ENCODE measurements around the gene CDC42BPA.

Gene CDC42BPA

DNA sequence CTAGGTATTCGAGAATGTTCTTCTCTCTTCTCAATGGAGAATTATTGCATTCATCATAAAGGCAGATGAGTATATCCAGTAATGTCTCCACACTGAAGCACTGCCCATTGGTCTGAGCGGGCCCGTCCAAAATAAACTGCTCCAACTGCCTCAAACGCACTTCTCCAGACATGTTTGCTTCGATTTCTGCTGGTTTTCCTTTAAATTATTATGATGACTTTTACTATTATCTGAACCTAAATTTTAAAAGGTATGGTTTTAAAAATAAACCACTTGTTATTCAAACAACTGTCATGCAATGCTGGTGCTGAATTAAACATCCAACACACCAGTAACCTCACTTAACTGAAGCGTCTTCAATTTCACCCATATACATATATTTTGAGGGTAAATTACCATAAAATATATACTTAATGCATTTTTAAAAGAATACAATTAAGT is 1.3 kb downstream of the CDC42BPA start:
- Histone ChIP-seq H3K4me3 (ENCODE audit: low read depth, low read length) (peak overlapping the region; percentile 91), H3K4me1 (ENCODE audit: control insufficient read depth, insufficient read depth, low read length) (peaks cover 20% of the 10 kb centered on the region), H3K36me3 (ENCODE audit: control insufficient read depth, insufficient read depth, low read length) (no peaks in the 10 kb centered on the region), H3K9ac (ENCODE audit: low read depth, low read length) (peak overlapping the region; percentile 87), H3K27me3 (ENCODE audit: control insufficient read depth, insufficient read depth, low read length) (no peaks in the 10 kb centered on the region), H3K27ac (ENCODE audit: low read depth, low read length) (peak overlapping the region; percentile 57), H3K9me3 (ENCODE audit: control insufficient read depth, insufficient read depth, low read length) (no peaks in the 10 kb centered on the region)

DNA sequence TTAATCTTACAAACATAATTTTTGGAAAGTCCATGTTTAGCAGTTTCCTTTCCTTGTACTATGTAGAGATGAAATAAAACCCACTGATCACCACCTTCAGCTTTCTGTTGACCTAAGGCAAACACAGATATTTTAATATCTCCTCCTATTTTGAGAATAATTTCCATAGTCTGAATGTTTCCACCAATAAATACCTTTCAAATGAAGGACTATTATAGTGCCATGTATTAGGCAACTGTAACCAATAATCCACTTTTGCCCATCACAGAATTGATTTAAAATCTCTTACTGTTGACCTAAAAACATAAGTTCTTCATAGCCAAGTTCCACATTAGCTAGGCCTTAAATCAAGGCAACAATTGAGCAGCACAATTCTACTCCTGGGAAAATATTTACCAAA is 1.8 kb downstream of the CDC42BPA start:
- H3K9me3 ChIP-seq (ENCODE audit: control insufficient read depth, insufficient read depth, low read length): no peaks in the 10 kb centered on the region
- peaks cover 24% of the 10 kb centered on the region for H3K4me1 ChIP-seq (ENCODE audit: control insufficient read depth, insufficient read depth, low read length)
- no peaks in the 10 kb centered on the region for H3K36me3 ChIP-seq (ENCODE audit: control insufficient read depth, insufficient read depth, low read length)
- peak overlapping the region; percentile 87; the same call in 1 of the 2 replicates for H3K9ac ChIP-seq (ENCODE audit: low read depth, low read length)
- peak overlapping the region; percentile 57 for H3K27ac ChIP-seq (ENCODE audit: low read depth, low read length)
- H3K4me3 ChIP-seq (ENCODE audit: low read depth, low read length): peak overlapping the region; percentile 91
- H3K27me3 ChIP-seq (ENCODE audit: control insufficient read depth, insufficient read depth, low read length): no peaks in the 10 kb centered on the region

DNA sequence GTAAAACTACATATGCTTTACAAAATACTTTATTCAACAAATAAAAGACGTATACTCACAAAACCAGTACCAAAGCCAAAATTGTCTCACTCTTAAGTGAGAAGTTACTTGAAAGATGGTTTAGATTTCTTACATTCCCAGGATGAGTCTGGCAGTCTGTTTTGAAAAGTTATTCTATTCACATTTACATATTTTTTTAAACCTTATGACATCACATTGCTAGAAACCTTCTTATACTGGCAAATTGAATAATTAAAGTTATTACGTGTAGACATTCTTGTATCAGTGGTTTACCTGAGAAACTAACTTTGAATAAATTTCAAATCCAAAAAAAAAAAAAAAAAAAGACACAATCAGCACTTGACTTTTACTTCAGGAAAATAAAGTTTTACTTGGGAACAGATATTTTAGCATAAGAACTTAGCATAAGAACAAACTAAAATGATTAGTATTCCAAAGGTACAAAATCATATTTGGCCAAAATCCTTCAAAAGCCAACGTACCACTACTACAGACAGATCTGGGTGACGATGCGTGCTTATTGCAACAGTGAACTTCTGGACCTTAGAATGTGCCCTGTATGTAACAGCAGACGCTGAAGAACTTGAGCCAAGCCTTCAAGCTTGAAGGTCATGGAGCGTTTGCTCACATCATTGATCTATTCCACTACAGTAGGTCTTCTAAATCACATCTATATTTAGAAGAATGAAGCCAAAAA is 2.5 kb downstream of the CDC42BPA start:
- H3K27ac ChIP-seq (ENCODE audit: low read depth, low read length): peak overlapping the region; percentile 15
- H3K4me3 ChIP-seq (ENCODE audit: low read depth, low read length): peak overlapping the region; percentile 91
- peaks cover 26% of the 10 kb centered on the region for H3K4me1 ChIP-seq (ENCODE audit: control insufficient read depth, insufficient read depth, low read length)
- H3K9me3 ChIP-seq (ENCODE audit: control insufficient read depth, insufficient read depth, low read length): no peaks in the 10 kb centered on the region
- H3K9ac ChIP-seq (ENCODE audit: low read depth, low read length): peak overlapping the region; percentile 46
- H3K36me3 ChIP-seq (ENCODE audit: control insufficient read depth, insufficient read depth, low read length): no peaks in the 10 kb centered on the region
- no peaks in the 10 kb centered on the region for H3K27me3 ChIP-seq (ENCODE audit: control insufficient read depth, insufficient read depth, low read length)

DNA sequence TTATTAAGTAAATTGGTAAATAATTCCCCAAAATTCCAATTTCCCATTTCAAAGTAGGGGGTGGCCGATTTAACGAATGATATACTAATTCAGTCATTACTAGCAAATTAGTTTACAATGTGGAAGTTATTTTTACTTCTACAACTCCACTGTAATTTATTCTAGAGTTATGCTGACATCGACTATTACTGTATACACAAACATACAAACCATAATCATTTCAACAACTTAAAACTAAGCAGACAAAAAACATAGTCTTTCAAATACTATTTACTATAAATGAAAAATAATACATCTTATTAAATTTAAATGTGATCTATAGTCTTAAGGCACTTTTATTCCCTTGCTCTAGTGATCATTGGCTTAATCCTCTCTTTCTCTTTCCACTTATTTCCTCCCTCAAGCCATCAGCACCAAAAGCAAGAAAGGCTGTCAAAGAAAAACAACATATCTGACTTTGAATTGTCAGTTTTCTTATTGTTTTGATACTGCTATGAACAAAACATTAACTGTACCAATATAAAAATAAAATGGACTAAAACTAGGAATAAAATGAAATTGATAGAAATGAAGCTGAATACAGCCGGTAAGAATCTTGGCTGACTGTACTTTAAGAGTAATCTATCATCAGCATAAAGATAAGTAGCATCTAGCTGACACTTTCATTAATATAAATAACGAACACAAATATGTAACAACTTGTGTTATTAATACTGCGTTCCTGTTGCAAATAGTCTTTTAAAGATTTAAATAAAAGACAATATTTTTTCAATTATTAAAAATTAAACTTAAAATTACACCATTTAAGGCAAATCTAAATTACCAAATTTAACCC is 4.1 kb downstream of the CDC42BPA start:
- H3K36me3 ChIP-seq (ENCODE audit: control insufficient read depth, insufficient read depth, low read length): no peaks in the 10 kb centered on the region
- no peaks in the 10 kb centered on the region for H3K9me3 ChIP-seq (ENCODE audit: control insufficient read depth, insufficient read depth, low read length)
- no peak overlapping the region for H3K27ac ChIP-seq (ENCODE audit: low read depth, low read length)
- no peaks in the 10 kb centered on the region for H3K27me3 ChIP-seq (ENCODE audit: control insufficient read depth, insufficient read depth, low read length)
- H3K4me1 ChIP-seq (ENCODE audit: control insufficient read depth, insufficient read depth, low read length): peaks cover 17% of the 10 kb centered on the region
- no peak overlapping the region for H3K9ac ChIP-seq (ENCODE audit: low read depth, low read length)
- peak overlapping the region; percentile 91 for H3K4me3 ChIP-seq (ENCODE audit: low read depth, low read length)

DNA sequence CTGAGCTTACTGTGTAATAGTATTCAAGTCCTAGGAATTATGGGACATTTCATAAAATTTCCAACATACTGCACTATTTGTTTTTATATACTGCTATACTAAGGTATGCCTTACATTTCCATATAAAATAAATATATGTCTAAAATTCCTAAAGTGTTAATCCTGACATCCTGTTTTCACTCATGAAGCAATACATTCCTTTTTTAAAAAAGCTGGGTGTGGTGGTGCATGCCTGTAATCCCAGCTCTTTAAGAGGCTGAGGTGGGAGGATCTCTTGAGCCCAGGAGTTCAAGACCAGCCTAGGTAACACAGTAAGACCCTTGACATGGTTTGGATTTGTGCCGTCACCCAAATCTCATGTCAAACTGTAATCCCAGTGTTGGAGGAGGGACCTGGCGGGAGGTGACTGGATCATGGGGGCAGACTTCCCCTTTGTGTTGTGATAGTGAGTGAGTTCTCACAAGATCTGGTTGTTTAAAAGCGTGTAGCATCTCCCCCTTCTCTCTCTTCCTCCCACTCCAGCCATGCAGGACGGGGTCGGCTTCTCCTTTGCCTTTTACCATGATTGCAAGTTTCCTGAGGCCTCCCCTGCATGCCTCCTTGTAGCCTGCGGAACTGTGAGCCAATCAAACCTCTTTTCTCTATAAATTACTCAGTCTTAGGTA is 5.8 kb downstream of the CDC42BPA start:
- no peaks in the 10 kb centered on the region for H3K9me3 ChIP-seq (ENCODE audit: control insufficient read depth, insufficient read depth, low read length)
- no peak overlapping the region for H3K27ac ChIP-seq (ENCODE audit: low read depth, low read length)
- no peaks in the 10 kb centered on the region for H3K27me3 ChIP-seq (ENCODE audit: control insufficient read depth, insufficient read depth, low read length)
- H3K4me3 ChIP-seq (ENCODE audit: low read depth, low read length): no peak overlapping the region
- H3K4me1 ChIP-seq (ENCODE audit: control insufficient read depth, insufficient read depth, low read length): peaks cover 16% of the 10 kb centered on the region
- H3K9ac ChIP-seq (ENCODE audit: low read depth, low read length): no peak overlapping the region
- no peaks in the 10 kb centered on the region for H3K36me3 ChIP-seq (ENCODE audit: control insufficient read depth, insufficient read depth, low read length)

DNA sequence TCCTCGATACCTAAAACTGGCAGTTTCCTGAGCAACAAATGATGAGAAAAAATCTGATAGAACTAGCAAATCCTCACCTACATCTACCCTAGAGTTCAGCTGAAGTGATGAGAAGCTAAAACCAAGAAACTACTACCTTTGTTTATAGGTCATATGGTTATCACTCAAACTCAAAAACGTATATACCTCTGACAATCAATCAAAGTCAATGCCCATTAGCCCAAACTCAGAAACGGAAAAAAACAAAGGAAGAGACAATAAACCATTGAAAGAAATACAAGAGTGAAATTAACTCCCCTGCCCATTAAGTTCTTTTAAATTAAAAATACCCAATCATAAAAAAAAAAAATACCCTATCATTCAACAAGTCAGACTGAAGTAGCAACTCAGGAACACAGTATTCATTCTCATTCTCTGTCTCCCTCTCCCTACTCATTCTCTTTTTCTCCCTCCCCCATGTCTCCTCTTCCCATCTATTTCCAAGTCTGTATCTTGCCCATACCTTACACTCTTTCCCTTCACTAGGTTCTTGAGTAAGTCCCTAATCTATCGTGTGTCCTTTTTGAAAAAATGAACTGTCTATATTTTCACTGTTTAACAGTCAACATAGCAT is 6.8 kb downstream of the CDC42BPA start:
- no peaks in the 10 kb centered on the region for H3K9me3 ChIP-seq (ENCODE audit: control insufficient read depth, insufficient read depth, low read length)
- no peaks in the 10 kb centered on the region for H3K27me3 ChIP-seq (ENCODE audit: control insufficient read depth, insufficient read depth, low read length)
- no peak overlapping the region for H3K27ac ChIP-seq (ENCODE audit: low read depth, low read length)
- H3K4me3 ChIP-seq (ENCODE audit: low read depth, low read length): no peak overlapping the region
- H3K4me1 ChIP-seq (ENCODE audit: control insufficient read depth, insufficient read depth, low read length): peaks cover 16% of the 10 kb centered on the region
- no peaks in the 10 kb centered on the region for H3K36me3 ChIP-seq (ENCODE audit: control insufficient read depth, insufficient read depth, low read length)
- no peak overlapping the region for H3K9ac ChIP-seq (ENCODE audit: low read depth, low read length)

DNA sequence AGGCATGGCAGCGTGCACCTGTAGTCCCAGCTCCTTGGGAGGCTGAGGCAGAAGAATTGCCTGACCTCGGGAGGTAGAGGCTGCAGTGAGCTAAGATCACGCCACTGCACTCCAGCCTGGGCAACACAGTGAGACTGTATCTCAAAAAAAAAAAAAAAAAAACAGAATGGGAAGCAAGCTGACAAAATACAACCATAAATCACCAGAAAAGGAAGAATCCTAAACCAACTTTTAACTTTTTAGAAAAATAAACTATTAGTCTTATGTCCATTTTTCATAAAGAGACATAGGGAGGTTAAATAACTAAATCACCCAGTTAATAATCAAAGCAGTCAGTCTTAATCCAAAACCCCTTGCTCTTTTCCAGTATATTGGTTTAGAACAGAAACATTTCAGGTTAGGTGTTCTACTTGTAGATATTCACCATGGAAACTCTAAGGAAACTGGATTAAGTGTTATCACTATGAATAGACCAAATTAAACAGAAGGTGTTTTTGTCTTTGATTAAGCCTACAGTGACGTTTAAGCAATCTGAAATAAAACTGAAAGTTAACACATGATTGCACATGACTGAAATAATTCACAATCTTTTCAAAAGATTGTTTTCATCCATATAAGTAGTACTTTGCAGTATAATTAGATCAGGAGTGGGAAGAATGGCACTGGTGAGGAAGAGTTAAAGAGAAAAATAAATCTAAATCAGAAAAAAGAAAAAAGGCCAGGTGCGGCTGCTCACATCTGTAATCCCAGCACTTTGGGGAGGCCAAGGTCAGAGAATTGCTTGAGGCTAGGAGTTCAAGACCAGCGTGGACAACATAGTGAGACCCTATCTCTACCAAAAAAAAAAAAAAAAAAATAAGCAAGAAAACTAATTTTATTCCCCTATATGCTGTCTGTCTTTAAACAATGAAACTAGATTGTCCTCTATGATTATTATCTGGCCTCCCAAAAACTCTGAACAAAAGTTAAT is 9.6 kb downstream of the CDC42BPA start:
- Histone ChIP-seq H3K27me3 (ENCODE audit: control insufficient read depth, insufficient read depth, low read length) (no peaks in the 10 kb centered on the region), H3K36me3 (ENCODE audit: control insufficient read depth, insufficient read depth, low read length) (no peaks in the 10 kb centered on the region), H3K27ac (ENCODE audit: low read depth, low read length) (no peak overlapping the region), H3K9me3 (ENCODE audit: control insufficient read depth, insufficient read depth, low read length) (no peaks in the 10 kb centered on the region), H3K9ac (ENCODE audit: low read depth, low read length) (no peak overlapping the region), H3K4me1 (ENCODE audit: control insufficient read depth, insufficient read depth, low read length) (peaks cover 16% of the 10 kb centered on the region), H3K4me3 (ENCODE audit: low read depth, low read length) (no peak overlapping the region)

DNA sequence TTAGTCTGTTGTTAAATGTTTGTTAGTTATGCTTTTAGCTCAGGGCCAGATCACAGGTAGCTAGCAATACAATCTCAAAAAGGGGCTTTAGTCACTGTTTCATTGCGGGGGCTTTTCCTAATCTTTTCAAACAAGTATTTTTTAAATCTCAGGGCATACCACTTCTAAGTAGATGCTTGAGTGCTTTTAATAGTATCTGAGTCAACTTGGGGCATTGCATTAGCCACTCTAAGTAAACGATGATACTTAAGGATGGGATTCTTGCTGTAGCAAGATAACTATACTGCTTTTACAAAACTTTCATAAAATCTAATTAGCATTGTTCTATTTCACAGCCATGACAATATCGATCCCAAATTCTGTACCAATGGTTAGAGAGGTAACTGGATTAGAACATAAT is 11.6 kb downstream of the CDC42BPA start:
- Histone ChIP-seq H3K9ac (ENCODE audit: low read depth, low read length) (no peak overlapping the region), H3K27ac (ENCODE audit: low read depth, low read length) (no peak overlapping the region), H3K9me3 (ENCODE audit: control insufficient read depth, insufficient read depth, low read length) (no peaks in the 10 kb centered on the region), H3K4me3 (ENCODE audit: low read depth, low read length) (no peak overlapping the region), H3K27me3 (ENCODE audit: control insufficient read depth, insufficient read depth, low read length) (no peaks in the 10 kb centered on the region), H3K36me3 (ENCODE audit: control insufficient read depth, insufficient read depth, low read length) (no peaks in the 10 kb centered on the region), H3K4me1 (ENCODE audit: control insufficient read depth, insufficient read depth, low read length) (peaks cover 16% of the 10 kb centered on the region)

DNA sequence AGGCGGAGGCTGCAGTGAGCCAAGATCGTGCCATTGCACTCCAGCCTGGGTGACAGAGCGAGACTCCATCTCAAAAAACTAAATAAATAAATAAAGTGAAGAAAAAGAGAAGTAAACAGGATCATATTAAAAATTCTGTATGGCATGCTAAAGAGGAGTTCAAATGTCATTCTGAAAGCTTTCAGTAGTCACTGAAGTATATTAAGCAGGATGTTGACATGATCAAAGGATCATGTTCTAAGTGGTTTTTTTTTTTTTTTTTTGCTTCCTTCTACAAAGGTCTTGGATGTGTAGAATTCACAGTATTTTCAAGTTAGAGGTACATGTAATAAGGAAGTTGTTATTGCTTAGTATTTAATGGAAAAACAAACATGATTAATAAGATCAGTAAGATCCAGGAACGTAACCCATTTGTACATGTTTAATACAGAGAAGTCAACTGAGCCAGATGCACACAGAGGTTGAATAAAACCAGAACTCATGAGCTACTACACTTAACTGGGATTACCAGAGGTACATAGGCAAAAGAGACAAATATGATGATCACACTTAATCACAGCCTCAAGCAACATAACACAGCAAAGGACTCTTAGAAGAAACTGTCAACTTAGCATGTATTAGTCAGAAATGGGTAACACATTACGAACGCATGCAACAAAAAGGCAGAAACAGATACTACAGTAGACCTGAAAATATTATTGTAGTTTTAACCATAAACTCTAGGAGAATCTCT is 12.2 kb downstream of the CDC42BPA start:
- Histone ChIP-seq H3K4me1 (ENCODE audit: control insufficient read depth, insufficient read depth, low read length) (peaks cover 12% of the 10 kb centered on the region), H3K27ac (ENCODE audit: low read depth, low read length) (no peak overlapping the region), H3K4me3 (ENCODE audit: low read depth, low read length) (no peak overlapping the region), H3K9me3 (ENCODE audit: control insufficient read depth, insufficient read depth, low read length) (no peaks in the 10 kb centered on the region), H3K9ac (ENCODE audit: low read depth, low read length) (no peak overlapping the region), H3K36me3 (ENCODE audit: control insufficient read depth, insufficient read depth, low read length) (no peaks in the 10 kb centered on the region), H3K27me3 (ENCODE audit: control insufficient read depth, insufficient read depth, low read length) (no peaks in the 10 kb centered on the region)

Data from HUES48 (cell line).